DOHH2 (cell line): ENCODE results near the gene PLA1A.

Experiments used
- H3F3A ChIP-seq: fragments of 200-600 bp; sonication (generic), shearing (Covaris generic); 2 replicates; pipeline ENCODE4 v1.6.0; 2016; ENCODE audit warnings: antibody characterized with exemption, mild to moderate bottlenecking; ENCODE audit not compliant: control insufficient read depth, insufficient read depth
- H3K27ac ChIP-seq: fragments of 200-600 bp; sonication (generic); 2 replicates; pipeline ENCODE4 v1.5.1; 2014; ENCODE audit warnings: low read depth, mild to moderate bottlenecking, low read length, moderate library complexity
- H3K27me3 ChIP-seq: fragments of 200-600 bp; sonication (generic); 2 replicates; pipeline ENCODE4 v1.6.1; 2014; ENCODE audit warnings: mild to moderate bottlenecking, low read length, mixed read lengths; ENCODE audit not compliant: control insufficient read depth
- H3K36me3 ChIP-seq: fragments of 200-600 bp; sonication (generic); 2 replicates; pipeline ENCODE4 v1.6.1; 2014; ENCODE audit warnings: mild to moderate bottlenecking, low read length, moderate library complexity, mixed read lengths; ENCODE audit not compliant: control insufficient read depth
- H3K4me1 ChIP-seq: fragments of 200-600 bp; sonication (generic); 2 replicates; pipeline ENCODE4 v1.6.1; 2014; ENCODE audit warnings: mild to moderate bottlenecking, low read length, mixed read lengths; ENCODE audit not compliant: control insufficient read depth
- H3K4me2 ChIP-seq: fragments of 200-600 bp; sonication (generic); 2 replicates; pipeline ENCODE4 v1.6.0; 2014; ENCODE audit warnings: mild to moderate bottlenecking, low read length, moderate library complexity
- H3K4me3 ChIP-seq: fragments of 200-600 bp; sonication (generic); 2 replicates; pipeline ENCODE4 v1.5.1; 2014; ENCODE audit warnings: mild to moderate bottlenecking, low read length, mixed read lengths
- H3K79me2 ChIP-seq: fragments of 200-600 bp; sonication (generic); 2 replicates; pipeline ENCODE4 v1.6.1; 2014; ENCODE audit warnings: mild to moderate bottlenecking, low read length, mixed read lengths; ENCODE audit not compliant: control insufficient read depth
- H3K9me2 ChIP-seq: fragments of 200-600 bp; sonication (generic); replicated peaks from 2 replicates; pipeline ENCODE4 v1.6.1; 2014; ENCODE audit warnings: mild to moderate bottlenecking, low read length, mixed read lengths; ENCODE audit not compliant: control insufficient read depth
- H3K9me3 ChIP-seq: fragments of 200-600 bp; sonication (generic); 2 replicates; pipeline ENCODE4 v1.6.1; 2014; ENCODE audit warnings: antibody characterized with exemption, low read length, mixed read lengths; ENCODE audit not compliant: control insufficient read depth, insufficient read depth
- H4K20me1 ChIP-seq: fragments of 200-600 bp; sonication (generic); 2 replicates; pipeline ENCODE4 v1.6.0; 2014; ENCODE audit warnings: low read depth, mild to moderate bottlenecking, antibody characterized with exemption, low read length, moderate library complexity; ENCODE audit not compliant: control insufficient read depth, insufficient read depth
- CTCF ChIP-seq: fragments of 200-600 bp; sonication (generic); IDR thresholded peaks from one replicate; pipeline ENCODE4 v1.5.1; 2014; ENCODE audit warnings: antibody characterized with exemption, mild to moderate bottlenecking, low read depth, low read length; ENCODE audit not compliant: poor library complexity, severe bottlenecking
- EZH2phosphoT487 ChIP-seq: fragments of 200-600 bp; sonication (generic); IDR thresholded peaks from 2 replicates; pipeline ENCODE4 v1.6.1; 2017; ENCODE audit warnings: borderline replicate concordance, mild to moderate bottlenecking, antibody characterized with exemption, low read length, moderate library complexity, mixed read lengths

Gene PLA1A

GRCh38 chr3:119631516-119631915 is 33.8 kb downstream of the PLA1A start:
- Histone ChIP-seq H3K27ac (no peak overlapping the region), H3K36me3 (no peaks in the 10 kb centered on the region), H3K4me1 (no peaks in the 10 kb centered on the region), H3K4me2 (no peak overlapping the region), H3F3A (no peaks in the 10 kb centered on the region), H3K27me3 (peaks cover 40% of the 10 kb centered on the region), H3K4me3 (no peak overlapping the region), H3K9me2 (no peaks in the 10 kb centered on the region), H4K20me1 (no peaks in the 10 kb centered on the region), H3K79me2 (no peaks in the 10 kb centered on the region), H3K9me3 (no peaks in the 10 kb centered on the region)
- TF ChIP-seq CTCF (no peak), EZH2phosphoT487 (no peak)

- no peaks in the 10 kb centered on the region for H3K4me1 ChIP-seq
- no peaks in the 10 kb centered on the region for H3K9me3 ChIP-seq
These were observed 34.5 kb downstream of the PLA1A start for GRCh38 chr3:119632216-119632615.

GRCh38 chr3:119632829-119633228 is 35.1 kb downstream of the PLA1A start:
- Histone ChIP-seq H3K4me2 (no peak overlapping the region), H4K20me1 (no peaks in the 10 kb centered on the region), H3F3A (no peaks in the 10 kb centered on the region), H3K9me3 (no peaks in the 10 kb centered on the region), H3K79me2 (no peaks in the 10 kb centered on the region), H3K36me3 (no peaks in the 10 kb centered on the region), H3K27ac (no peak overlapping the region), H3K4me1 (peaks cover under 1% of the 10 kb centered on the region), H3K4me3 (no peak overlapping the region), H3K9me2 (no peaks in the 10 kb centered on the region), H3K27me3 (peaks cover 28% of the 10 kb centered on the region)
- TF ChIP-seq CTCF (no peak), EZH2phosphoT487 (no peak)

More at GRCh38 chr3:119632216-119632615, 34.5 kb downstream of the PLA1A start:
- H4K20me1 ChIP-seq: no peaks in the 10 kb centered on the region
- no peak overlapping the region for H3K4me3 ChIP-seq
- no peak for TF ChIP-seq EZH2phosphoT487
- TF ChIP-seq CTCF: no peak
- no peaks in the 10 kb centered on the region for H3K36me3 ChIP-seq
- H3F3A ChIP-seq: no peaks in the 10 kb centered on the region
- H3K4me2 ChIP-seq: no peak overlapping the region
- no peaks in the 10 kb centered on the region for H3K79me2 ChIP-seq
- H3K27me3 ChIP-seq: peaks cover 34% of the 10 kb centered on the region
- no peak overlapping the region for H3K27ac ChIP-seq
- no peaks in the 10 kb centered on the region for H3K9me2 ChIP-seq

- no peaks in the 10 kb centered on the region for H4K20me1 ChIP-seq
- no peak overlapping the region for H3K4me2 ChIP-seq
- H3K36me3 ChIP-seq: no peaks in the 10 kb centered on the region
- H3K79me2 ChIP-seq: no peaks in the 10 kb centered on the region
- H3F3A ChIP-seq: no peaks in the 10 kb centered on the region
- peaks cover 4% of the 10 kb centered on the region; the same call in 1 of the 2 replicates for H3K27me3 ChIP-seq
- TF ChIP-seq CTCF (no peak), EZH2phosphoT487 (no peak)
- peaks cover 13% of the 10 kb centered on the region for H3K4me1 ChIP-seq
- H3K9me2 ChIP-seq: no peaks in the 10 kb centered on the region
- no peak overlapping the region for H3K4me3 ChIP-seq
- H3K9me3 ChIP-seq: no peaks in the 10 kb centered on the region
- H3K27ac ChIP-seq: no peak overlapping the region
These were observed 38.0 kb downstream of the PLA1A start for GRCh38 chr3:119635719-119636118.
